Measurements from ENCODE around the gene MYH3.

The MYH3 gene

DNA sequence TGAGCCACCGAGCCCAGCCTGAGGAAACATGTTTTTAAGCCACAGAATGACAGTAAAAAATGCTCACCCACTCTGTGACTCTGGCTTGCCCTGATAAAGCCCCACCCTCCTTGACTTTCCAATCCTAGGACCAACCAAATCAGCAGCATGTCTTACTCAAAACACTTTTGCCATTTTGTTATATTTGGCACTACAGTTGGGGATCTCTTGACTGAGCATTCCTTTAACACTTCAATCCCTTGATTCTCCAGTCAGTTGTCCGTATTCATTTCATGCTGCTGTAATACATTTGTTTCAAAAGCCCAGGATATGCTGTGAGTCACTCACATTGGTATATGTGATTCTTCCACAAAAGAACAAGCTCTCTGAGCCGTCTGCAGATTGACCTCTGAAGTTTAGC lies 8.2 kb downstream of the MYH3 start:
- DNase-seq: no peak

DNA sequence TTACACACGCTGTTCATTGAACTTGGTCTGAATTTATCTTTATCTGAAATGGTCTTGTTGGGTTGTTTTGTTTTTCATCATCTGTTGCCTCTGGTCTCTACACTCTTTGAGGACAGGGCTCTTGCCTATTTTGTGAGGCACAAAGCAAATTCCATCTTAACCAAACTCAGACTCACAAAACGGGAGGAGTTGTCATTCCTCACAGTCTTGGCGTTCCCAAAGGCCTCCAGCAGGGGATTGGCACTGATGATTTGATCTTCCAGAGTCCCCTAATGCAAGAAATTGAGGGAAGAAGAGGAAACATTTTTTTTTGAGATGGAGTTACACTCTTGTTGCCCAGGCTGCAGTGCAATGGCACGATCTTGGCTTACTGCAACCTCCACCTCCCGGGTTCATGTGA lies 8.7 kb downstream of the MYH3 start:
- DNase-seq: no peak

DNA sequence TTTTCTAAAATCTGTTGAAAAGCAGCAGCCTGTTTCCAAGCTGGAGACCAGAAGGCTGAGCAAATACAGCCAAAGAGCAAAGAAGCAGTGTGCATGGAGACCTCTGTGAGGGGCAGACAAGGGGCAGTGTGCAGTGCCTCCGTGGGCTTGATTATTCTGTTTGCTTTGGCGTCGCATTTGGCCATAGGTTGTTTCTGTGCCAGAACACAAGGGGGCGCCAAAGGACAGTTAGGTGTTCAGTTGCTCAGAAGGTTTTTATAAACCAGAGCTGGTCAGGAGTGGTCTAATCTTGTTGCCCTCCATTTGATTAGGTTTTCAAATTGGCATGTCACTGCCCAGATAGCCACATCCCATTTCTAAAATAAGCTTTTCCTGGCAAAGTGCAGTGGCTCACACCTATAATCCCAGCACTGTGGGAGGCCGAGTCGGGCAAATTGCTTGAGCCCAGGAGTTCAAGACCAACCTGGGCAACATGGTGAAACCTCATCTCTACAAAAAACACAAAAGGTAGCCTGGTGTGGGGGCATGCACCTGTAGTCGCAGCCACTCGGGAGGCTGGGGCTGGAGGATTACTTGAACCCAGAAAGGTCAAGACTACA lies 10.6 kb downstream of the MYH3 start:
- peak; percentile 88 for DNase-seq

DNA sequence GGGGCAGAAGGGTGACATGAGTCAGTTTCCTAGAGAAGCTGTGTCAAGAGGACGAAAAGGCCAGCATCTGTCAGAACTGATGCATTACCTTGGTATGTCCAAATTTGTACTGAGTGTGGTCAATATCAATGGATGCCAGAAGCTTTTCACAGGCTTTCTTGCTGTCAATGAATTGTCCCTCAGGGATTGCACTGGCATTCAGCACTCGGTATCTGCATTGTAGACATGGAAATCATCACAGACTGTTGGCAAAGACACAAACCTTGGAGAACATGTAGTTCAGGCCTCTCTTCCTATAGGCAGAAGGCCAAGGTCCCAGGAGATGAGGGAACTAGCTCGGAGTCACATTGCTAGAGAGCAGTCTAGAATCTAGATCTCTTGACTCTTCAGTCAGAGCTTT lies 16.6 kb downstream of the MYH3 start:
- no peak for DNase-seq

DNA sequence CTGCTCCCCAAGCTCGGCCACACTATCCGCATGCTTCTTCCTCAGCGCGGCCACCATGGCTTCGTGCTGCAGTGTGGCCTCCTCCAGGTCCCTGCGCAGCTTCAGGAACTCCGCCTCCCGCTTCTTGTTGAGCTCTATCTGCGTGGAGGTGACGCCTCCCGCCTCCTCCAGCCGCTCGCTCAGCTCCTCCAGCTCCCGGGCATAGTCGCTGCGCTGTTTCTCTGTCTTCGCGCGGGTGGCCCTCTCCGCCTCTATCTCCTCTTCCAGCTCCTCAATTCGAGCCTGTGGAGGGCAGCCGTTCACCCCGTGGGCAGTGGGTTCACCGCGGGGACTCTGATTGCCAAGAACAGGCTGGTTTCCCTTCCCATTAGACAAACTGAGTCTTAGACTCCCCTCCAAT lies 19.0 kb downstream of the MYH3 start:
- DNase-seq: no peak

DNA sequence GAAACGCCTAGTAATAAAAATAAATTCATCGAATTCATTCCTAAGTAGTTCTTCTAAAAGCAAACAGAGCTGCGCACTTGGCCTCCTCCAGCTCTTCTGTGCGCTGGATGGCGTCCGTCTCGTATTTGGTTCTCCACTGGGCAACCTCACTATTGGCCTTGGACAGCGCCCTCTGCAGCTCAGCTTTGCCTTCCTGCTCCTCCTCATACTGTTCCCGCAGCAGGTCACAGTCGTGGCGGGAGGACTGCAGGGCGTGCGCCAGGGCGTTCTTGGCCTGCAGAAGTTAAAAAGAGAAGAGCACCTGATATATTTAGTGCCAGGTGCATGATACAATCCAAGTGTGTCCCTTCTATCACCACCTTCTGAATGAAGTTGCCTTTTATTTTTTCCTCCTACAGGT lies 21.8 kb downstream of the MYH3 start:
- no peak for DNase-seq

DNA sequence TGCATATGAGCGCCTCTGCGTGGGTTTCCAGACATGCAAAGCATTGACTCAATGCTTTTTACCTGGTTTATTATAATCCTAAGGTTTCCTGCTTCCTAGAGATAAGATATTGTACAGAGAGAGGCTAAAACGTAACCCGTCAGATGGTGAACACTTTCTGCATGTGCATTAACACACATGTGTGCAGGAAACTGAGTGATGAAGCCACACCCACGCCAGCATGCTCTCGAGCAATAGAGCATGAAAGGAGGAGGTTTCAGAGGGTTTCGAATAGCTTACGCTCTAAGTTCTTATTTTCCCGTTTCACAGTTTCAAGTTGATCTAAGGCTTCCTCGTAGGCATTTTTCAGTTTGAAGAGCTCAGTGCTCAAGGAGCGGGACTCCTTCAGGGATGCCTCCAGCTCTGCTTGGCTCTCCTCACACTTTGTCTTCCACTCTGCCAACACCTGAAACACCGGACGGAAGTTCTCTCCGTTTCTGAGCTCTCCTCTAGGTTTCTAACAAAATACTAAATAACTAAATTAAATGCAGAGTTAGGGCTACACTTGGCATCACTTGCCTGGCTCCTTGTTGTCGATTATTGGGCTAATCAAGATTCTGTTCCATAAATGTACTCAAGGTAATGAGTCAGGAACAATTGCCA lies 23.2 kb downstream of the MYH3 start:
- DNase-seq: no peak

DNA sequence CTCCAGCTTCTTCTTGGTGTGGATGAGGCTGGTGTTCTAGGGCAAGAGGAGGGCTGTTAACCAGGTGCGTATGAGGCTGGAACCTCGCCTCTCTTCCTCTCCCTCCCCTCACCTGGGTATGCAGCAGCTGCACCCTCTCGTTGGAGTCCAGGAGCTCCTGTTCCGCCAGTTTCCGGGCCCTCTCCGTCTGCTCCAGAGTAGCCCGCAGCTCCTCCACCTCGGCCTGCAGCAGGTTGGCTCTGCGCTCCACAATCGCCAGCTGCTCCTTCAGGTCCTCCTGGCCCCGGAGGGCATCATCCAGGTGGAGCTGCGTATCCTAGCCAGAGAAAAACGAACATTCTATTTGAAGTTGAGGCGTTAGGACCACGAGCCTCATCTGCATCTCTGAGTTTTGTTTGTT lies 25.4 kb downstream of the MYH3 start:
- no peak for DNase-seq

DNA sequence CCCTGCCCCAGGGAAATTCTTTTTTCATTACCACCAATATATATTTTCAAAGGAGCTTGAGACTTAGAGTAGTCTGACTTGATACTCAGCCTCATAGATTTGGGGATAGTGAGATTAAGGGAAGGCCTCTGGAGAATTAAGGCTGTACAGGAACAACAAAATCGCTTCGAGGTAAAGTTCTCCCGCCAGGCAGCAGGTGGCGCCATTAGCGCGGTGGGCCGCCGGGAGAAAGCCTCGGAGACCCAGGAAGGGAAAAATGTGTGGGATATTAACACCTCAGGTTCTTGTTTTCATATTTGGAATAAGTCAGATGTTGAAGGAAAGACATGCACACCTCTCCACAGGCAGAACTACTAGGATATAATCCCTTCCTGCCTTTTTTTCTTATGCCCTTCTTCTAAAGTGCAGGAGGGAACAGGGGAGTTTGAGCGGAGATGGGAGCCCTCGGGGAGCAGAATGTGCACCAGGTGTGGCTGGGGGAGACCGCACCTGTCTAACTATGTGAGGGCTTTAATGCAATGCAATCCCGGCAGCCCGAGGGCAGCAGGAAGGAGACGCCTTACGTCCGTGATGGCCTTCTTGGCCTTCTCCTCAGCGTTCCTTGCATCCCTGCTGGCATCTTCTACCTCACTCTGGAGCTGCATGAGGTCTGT lies 25.9 kb downstream of the MYH3 start:
- DNase-seq: peak; percentile 38

DNA sequence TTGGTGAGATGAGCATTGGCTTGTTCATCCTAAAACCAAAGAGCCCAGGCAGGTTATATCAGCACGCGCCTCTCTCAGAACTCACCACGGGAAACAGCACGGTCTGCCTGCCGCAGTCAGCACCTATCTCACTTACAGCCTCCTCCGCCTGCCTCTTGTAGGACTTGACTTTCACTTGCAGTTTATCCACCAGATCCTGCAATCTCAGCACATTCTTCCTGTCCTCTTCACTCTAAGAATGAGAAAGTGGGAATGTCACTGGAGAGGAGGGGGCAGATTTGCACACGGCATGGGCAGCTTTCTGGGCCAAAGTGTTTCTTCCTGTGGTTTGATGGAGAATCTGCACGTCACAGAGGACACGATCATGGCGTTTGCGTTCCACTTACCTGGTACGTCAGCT lies 27.4 kb downstream of the MYH3 start:
- no peak for DNase-seq

DNA sequence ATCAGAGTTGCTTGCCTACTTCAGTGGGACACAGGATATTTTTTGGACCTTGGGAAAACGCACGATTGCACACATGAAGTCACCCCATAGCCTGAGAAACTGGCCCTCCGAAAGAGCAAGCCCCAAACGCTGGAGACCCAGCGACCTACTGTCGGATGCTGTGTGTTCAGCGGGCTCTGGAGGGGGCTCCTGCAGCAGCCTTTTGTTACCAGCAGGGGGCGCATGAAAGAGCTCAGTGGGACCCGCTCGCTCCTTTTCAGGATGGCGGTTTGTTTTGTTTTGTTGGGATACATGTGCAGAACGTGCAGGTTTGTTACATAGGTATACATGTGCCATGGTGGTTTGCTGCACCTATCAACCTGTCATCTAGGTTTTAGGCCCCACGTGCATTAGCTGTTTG lies 28.4 kb downstream of the MYH3 start:
- no peak for DNase-seq

DNA sequence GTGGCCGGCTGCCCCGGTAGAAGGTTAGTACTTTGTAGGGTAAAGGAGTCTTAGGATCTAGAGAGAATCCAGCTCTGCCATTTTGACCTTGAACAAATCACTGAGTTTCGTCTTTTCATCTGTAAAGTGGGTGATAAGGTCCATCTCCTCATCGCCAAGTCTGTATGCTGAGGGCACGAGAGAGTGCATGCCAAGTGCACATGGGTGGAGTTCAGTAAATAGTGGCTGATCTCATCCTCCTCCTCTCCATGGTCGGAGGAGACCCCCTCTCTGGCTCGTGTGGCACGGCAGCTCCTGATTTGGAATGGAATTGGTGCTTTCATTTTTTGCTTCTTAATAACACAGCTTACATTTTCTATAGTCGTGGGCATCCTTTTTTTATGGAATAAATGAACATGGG lies 30.7 kb downstream of the MYH3 start:
- DNase-seq: no peak

DNA sequence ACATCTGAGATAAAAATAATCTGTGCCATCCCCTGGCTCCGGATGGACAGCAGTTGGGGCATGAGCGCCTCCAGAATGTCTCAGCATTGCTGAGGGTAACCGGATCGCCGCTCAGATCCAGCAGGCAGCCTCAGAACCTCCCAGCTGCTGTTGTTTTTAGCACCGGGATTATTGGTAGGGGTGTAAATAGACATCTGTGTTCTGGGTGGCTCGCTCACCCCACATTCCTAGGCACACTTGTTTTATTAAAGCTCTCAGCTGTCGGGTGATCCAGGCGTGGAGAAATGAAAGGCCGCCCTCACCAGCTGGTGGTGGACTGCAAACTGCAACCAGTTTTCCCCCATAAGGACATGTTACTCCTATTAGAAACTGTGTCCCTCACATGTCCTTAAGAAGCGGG lies 32.1 kb downstream of the MYH3 start:
- no peak for DNase-seq

DNA sequence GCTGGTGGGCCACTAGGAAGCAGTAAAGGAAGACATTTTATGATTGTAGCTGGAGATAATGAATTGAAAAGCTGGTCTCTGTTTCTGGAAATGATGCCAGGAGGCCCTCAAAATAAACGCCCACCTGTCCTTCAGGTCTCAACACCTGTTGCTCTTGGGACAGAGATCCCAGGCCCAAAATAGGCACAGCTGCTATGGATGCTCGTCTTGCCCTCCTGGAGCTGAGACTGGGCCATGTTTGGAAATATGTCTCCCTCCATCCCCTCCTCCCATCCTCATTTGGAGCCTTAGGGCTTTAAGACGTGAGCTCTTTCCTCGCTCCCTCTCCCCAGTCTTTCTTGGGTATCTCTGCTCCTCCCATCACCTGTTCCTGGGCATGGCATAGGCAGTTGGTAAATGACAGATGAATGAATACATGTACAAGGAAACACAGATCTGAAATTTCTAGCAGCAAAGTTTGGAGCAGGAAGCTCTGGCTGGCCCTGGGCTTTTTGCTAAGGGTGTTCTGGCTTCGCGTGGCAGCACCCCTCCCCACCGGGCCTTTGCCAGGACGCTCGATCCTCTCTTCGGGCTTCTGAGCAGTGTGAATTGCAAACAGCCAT lies 33.3 kb downstream of the MYH3 start:
- no peak for DNase-seq

DNA sequence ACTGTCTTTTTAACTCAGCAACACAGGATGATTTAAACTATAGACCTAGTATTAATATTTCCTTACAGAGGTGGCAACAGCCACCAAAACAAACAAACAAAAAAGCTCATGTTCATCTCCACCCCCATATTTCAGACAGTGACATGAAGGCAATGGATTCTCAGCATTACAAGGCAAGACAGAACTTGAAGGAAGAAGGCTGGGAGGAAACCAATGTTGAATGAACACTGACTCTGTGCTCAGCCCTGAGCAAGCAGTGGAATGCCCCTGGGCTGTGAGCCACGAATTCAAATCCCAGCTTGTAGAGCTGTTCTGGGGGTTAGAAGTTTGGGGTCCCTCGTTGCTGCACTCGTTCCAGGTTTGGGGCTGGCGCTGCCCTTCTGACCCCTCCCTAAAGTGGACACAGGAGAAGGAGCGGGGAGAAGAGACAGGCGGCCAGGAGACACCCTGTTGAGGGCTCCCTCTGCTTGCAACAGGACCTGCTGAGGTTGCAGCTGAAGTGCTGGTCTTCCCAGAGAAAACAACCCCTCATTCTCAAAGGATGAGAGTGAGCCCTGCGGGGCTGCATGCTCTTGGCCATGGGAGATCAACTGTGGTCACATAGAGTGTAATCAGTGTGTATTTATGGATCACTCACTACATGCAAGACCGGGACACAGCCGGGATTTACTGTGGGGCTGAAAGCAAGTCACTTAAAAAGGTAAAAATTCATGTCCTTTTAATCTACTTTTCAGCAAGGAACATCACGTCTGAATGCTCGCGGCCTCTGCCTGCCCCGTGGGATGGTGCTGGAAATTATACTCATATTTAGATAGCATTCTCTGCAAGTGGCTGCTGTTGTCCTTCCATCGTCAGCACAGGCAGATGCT lies 34.3 kb downstream of the MYH3 start:
- no peak for DNase-seq

DNA sequence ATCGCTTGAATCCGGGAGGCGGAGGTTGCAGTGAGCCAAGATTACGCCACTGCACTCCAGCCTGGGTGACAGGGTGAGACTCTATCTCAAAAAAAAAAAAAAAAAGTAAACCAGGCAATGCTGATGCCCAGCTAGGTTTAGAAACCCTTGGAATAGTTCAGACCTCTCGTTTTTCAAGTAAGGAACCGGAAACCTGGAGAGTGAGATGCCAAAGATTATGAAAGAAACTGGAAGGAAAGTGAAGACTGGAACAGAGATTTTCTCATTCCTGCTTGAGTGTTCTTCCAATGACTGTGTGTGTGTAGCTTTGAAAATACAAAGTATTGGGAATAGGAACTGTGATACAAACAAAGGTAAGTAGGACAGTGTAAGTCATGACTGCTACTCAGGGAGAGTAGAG lies 35.7 kb downstream of the MYH3 start:
- DNase-seq: no peak

DNA sequence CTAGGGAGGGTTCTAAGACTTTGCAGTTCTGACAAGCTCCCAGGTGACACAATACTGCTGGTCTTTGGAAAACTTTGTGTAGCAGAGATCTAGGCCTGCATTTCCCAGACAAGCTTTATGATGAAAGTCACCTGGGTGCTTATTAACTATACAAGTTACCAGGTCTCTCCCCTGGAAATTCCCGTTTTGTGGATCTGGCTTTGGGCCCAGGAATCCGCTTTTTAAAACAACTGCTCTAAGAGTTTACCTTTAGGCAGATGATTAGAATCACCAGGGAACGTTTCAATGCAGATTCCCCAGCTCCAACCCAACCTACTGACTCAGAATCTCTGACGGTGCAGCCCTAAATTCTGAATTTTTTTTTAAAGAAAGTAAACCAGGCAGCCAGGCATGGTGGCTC lies 36.3 kb downstream of the MYH3 start:
- no peak for DNase-seq

DNA sequence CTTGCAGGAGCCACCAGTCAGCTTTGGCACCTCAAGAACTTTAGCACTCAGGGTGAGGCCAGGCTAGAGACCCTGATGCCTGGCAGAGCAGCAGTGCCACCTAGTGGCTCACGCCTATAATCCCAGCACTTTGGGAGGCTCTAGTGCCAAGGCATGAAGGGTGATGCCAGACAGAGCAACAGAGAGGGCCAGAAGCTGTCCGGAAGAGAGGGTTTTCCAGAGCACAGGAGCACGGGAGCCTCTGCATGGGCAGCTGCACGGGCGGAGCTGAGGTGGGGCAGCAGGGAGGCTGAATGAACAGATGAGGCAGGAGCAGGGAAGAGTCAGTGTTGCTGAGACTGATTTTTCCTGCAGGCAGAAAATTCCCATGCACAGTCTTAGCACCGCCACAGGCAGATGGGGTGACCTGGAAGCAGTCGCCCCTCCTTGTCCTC lies 38.9 kb downstream of the MYH3 start:
- peak; percentile 63 for DNase-seq

DNA sequence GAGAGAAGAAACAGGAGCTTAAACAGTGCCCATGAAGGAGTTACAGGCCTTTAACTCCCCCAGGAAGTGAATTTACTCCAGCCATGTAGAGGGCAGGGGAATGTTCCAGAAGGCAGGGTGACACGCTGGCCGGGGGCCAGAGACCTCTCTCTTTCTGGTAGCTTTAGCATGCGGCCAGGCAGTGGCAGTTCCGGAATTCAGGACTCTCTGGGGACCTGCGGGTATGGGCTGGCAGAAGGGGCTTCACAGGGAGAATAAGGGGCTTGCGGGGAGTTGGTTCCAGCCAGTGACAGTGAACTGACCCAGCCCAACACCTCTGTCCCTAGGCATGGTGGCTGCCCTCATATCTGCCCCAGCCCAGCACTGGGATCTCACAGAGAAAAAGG lies 40.0 kb downstream of the MYH3 start:
- DNase-seq: no peak

DNA sequence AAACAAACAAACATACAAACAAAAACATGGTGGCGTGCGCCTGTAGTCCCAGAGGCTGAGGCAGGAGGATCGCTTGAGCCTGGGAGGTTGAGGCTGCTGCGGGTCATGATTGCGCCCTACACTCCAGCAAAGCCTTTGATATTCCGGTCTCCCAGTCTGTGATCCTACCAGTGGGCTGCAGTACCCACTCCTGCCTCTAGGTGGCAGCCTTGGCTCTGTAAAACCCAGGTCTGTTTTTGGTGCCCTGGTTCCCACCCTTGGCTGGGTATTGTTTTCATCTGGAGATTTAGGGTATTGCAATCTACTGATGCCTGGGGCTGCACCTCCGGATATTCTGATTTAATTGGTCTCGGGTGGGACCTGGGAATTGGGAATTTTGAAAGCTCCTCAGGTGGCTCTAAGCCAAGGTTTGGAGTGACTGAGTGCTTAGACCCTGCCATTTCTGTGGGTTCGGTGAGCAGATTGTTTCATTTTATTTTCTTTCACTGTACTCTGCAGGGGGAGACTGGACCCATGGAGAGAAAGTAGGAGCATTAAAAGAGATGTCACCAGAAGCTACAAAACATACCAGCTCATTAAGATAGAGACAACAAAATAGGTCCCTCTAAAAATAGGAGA lies 40.5 kb downstream of the MYH3 start:
- DNase-seq: peak; percentile 77

DNA sequence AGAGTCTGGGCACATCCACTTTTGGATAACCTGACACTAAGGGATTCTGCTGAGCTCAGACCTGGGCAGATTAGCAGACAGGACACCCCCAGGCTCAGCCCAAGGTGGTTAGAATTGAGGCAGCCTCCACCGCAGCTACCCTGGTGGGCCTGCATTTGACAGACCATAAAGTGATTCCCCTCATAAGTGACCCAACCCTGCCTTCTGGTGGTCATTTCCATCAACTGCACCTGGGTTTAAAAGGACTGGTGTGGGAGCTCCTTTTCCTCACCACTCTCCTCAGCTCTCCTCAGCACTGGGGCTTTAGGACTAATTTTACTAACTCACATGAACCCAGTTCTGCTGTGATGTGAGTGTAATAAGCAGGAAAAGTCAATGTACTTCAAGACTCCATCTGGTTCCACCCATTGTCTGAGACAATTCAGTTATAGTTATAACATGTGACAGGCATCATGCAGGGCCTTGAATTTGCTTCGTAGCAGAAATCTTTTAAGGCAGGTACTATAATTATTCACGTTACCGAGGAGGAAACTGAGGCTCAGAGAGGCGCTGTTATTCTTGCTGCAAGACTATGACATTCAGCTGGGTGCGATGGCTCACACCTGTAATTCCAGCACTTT lies 42.5 kb downstream of the MYH3 start:
- no peak for DNase-seq

DNA sequence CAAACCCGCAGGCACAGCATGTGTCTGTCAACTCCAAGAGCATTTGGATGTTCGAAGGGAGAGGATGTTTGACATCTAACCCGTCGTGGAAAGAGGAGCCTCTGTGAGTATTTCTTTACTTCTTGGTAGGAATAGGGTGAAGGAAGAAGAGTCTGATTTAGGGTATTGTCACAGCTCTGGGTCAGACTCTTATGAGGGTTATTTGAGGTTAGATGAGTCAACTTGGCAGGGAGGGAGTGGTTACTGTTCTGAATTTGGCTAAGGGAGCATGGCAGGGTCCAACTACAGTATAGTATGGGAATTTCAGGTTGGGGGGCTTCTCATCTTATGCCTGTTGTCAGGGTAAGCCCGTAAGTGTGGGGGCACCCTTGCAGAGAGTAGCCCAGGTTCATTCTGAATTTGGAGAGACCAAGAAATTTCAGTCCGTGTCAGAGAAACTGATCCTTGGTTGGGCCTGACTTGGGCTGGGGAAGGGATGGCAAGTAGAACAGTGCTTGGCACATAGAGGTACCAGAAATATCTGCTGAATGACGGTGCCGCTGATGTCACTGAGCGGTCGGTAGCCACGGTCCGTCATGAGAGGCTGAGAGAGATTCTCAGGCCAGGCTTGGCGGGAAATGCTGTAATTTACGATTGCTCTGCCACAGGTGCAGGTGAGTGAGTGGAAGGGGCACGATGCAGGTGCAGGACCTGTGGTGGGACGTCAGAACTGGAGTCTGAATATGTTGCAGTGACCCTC lies 43.2 kb downstream of the MYH3 start:
- DNase-seq: no peak
